HuH-7.5 (cell line): Measurements from ENCODE around the gene PPIH.
"Not testable (repeated sequence)": the region's sequence is repeated elsewhere in the genome, so short reads cannot be mapped to it uniquely, and the experiment has no call there.

ENCODE experiments used
- DNase-seq: peaks from one replicate; pipeline ENCODE4 v3.0.0; 2011; ENCODE audit warnings: low spot score

Gene PPIH

GRCh38 chr1:42657981-42658876, at the start of gene PPIH:
Gene PPIH, plus strand, starts transcription at chr1:42658423. Its CDS starts 24 bp downstream, at chr1:42658447.
- peak; percentile 76 for DNase-seq

GRCh38 chr1:42613803-42614131, 44.5 kb upstream of the PPIH start:
- DNase-seq = no peak

- DNase-seq = no peak
Measured at GRCh38 chr1:42618866-42619265, 39.4 kb upstream of the PPIH start.

GRCh38 chr1:42620307-42620706, 37.9 kb upstream of the PPIH start:
- DNase-seq = no peak

- not testable (repeated sequence) for DNase-seq
Measured at GRCh38 chr1:42621180-42621579, 37.0 kb upstream of the PPIH start.

GRCh38 chr1:42627205-42627604, 31.0 kb upstream of the PPIH start:
- DNase-seq = not testable (repeated sequence)

- no peak for DNase-seq
Measured at GRCh38 chr1:42639116-42639515, 19.1 kb upstream of the PPIH start.

- no peak for DNase-seq
Measured at GRCh38 chr1:42646056-42646455, 12.2 kb upstream of the PPIH start.

GRCh38 chr1:42657201-42657600, 1.0 kb upstream of the PPIH start:
- no peak for DNase-seq

GRCh38 chr1:42658877-42659337, 684 bp downstream of the PPIH start:
- DNase-seq = no peak

GRCh38 chr1:42660907-42661500, 2.8 kb downstream of the PPIH start:
- no peak for DNase-seq

- DNase-seq = no peak
Measured at GRCh38 chr1:42669936-42670335, 11.7 kb downstream of the PPIH start.

GRCh38 chr1:42670425-42670824, 12.2 kb downstream of the PPIH start:
- DNase-seq = no peak

GRCh38 chr1:42674214-42674613, 16.0 kb downstream of the PPIH start:
- DNase-seq = no peak

- no peak for DNase-seq
Measured at GRCh38 chr1:42674682-42675081, 16.5 kb downstream of the PPIH start.

GRCh38 chr1:42675467-42675866, 17.2 kb downstream of the PPIH start:
- DNase-seq = no peak

- DNase-seq = no peak
Measured at GRCh38 chr1:42676534-42677087, 18.4 kb downstream of the PPIH start.

- DNase-seq = no peak
Measured at GRCh38 chr1:42679364-42679983, 21.3 kb downstream of the PPIH start.

- no peak for DNase-seq
Measured at GRCh38 chr1:42680055-42680454, 21.8 kb downstream of the PPIH start.

GRCh38 chr1:42680921-42681683, 22.9 kb downstream of the PPIH start:
- DNase-seq = no peak

- peak; percentile 93 for DNase-seq
Measured at GRCh38 chr1:42681741-42682483, 23.7 kb downstream of the PPIH start, which contains the start of gene YBX1. Gene YBX1, plus strand, starts transcription at chr1:42682418. Its CDS starts 148 bp downstream, at chr1:42682566.
